ENCODE data around the gene PDRG1. TPM values are rescaled to one million over a fixed set of nuclear protein-coding genes. Genes with fewer than 3 reads are reported as not detected.

PDRG1 gene
- total RNA-seq, 1 donor from 2014 or later: 18.5 TPM

GRCh38 chr20:31968291-31969126, 16.7 kb upstream of the PDRG1 start:
- peak; percentile 85 for DNase-seq (ENCODE audit: low spot score)
- ATAC-seq: peak; percentile 85
- intact Hi-C loops (cut with DNase I): no loop called here

- intact Hi-C loops (cut with DNase I): no loop called here
- no peak for DNase-seq (ENCODE audit: low spot score)
- no peak for ATAC-seq
Measured at GRCh38 chr20:31967830-31968249, 16.0 kb upstream of the PDRG1 start, which contains the start of gene XKR7. Gene XKR7, plus strand, starts transcription at chr20:31968151. Its CDS starts 25 bp downstream, at chr20:31968176.

GRCh38 chr20:31966991-31967655, 15.3 kb upstream of the PDRG1 start:
- no peak for ATAC-seq
- DNase-seq (ENCODE audit: low spot score): no peak
- intact Hi-C loops (cut with DNase I): no loop called here

- no peak for ATAC-seq
- intact Hi-C loops (cut with DNase I): no loop called here
- no peak for DNase-seq (ENCODE audit: low spot score)
Measured at GRCh38 chr20:31963889-31964288, 12.0 kb upstream of the PDRG1 start.

GRCh38 chr20:31962761-31963160, 10.9 kb upstream of the PDRG1 start:
- ATAC-seq (no peak), DNase-seq (ENCODE audit: low spot score) (no peak)
- intact Hi-C loops (cut with DNase I): no loop called here

- DNase-seq (ENCODE audit: low spot score): no peak
- intact Hi-C loops (cut with DNase I): no loop called here
- peak; percentile 31 for ATAC-seq
Measured at GRCh38 chr20:31956556-31957526, 5.0 kb upstream of the PDRG1 start.

- intact Hi-C loops (cut with DNase I): loop anchor here (5.0 kb wide), 1 partner anchor 102 kb away; no protein-coding TSS in a partner anchor
- DNase-seq (ENCODE audit: low spot score) (no peak), ATAC-seq (no peak)
Measured at GRCh38 chr20:31954500-31954899, 2.7 kb upstream of the PDRG1 start.

- DNase-seq (ENCODE audit: low spot score) (no peak), ATAC-seq (no peak)
- intact Hi-C loops (cut with DNase I): loop anchor here (5.0 kb wide), 1 partner anchor 101 kb away; no protein-coding TSS in a partner anchor
Measured at GRCh38 chr20:31953556-31954148, 1.8 kb upstream of the PDRG1 start.

GRCh38 chr20:31951203-31951529, 680 bp downstream of the PDRG1 start:
- intact Hi-C loops (cut with DNase I): loop anchor here (5.0 kb wide), 1 partner anchor 99 kb away; no protein-coding TSS in a partner anchor
- DNase-seq (ENCODE audit: low spot score) (no peak), ATAC-seq (no peak)

GRCh38 chr20:31949877-31950646, 1.8 kb downstream of the PDRG1 start:
- intact Hi-C loops (cut with DNase I): loop anchor here (5.0 kb wide), 1 partner anchor 98 kb away; no protein-coding TSS in a partner anchor
- DNase-seq (ENCODE audit: low spot score) (no peak), ATAC-seq (no peak)

- intact Hi-C loops (cut with DNase I): no loop called here
- no peak for DNase-seq (ENCODE audit: low spot score)
- ATAC-seq: no peak
Measured at GRCh38 chr20:31948008-31948407, 3.8 kb downstream of the PDRG1 start.

GRCh38 chr20:31945785-31946184, 6.1 kb downstream of the PDRG1 start:
- ATAC-seq: peak; percentile 31
- no peak for DNase-seq (ENCODE audit: low spot score)
- intact Hi-C loops (cut with DNase I): no loop called here

GRCh38 chr20:31945319-31945718, 6.5 kb downstream of the PDRG1 start:
- ATAC-seq (peak; percentile 71), DNase-seq (ENCODE audit: low spot score) (no peak)
- intact Hi-C loops (cut with DNase I): no loop called here

GRCh38 chr20:31943052-31943471, 8.8 kb downstream of the PDRG1 start:
- DNase-seq (ENCODE audit: low spot score) (no peak), ATAC-seq (peak; percentile 43)
- intact Hi-C loops (cut with DNase I): no loop called here

GRCh38 chr20:31939661-31940060, 12.2 kb downstream of the PDRG1 start:
- intact Hi-C loops (cut with DNase I): no loop called here
- ATAC-seq (no peak), DNase-seq (ENCODE audit: low spot score) (no peak)

GRCh38 chr20:31937820-31938219, 14.0 kb downstream of the PDRG1 start:
- intact Hi-C loops (cut with DNase I): no loop called here
- no peak for DNase-seq (ENCODE audit: low spot score)
- no peak for ATAC-seq

- no peak for ATAC-seq
- intact Hi-C loops (cut with DNase I): no loop called here
- DNase-seq (ENCODE audit: low spot score): no peak
Measured at GRCh38 chr20:31936420-31936819, 15.4 kb downstream of the PDRG1 start.
